ENCODE measurements around the gene DYNLL1. TPM values are rescaled to one million over a fixed set of nuclear protein-coding genes. Genes with fewer than 3 reads are reported as not detected.

The DYNLL1 gene
- total and polyA plus RNA-seq, 2 of the 13 experiments (the other 11 are each of a cell fraction or from before 2014, with no cell fraction given) = 271 to 294 TPM

- TF ChIP-seq MBNL3 (CRISPR knock-in tag; conservative IDR thresholded peaks at IDR 0.05) (no peak), ZNF609 (CRISPR knock-in tag; IDR thresholded peaks at IDR 0.05; ENCODE audit: borderline replicate concordance) (no peak), SPEN (CRISPR knock-in tag; IDR thresholded peaks at IDR 0.05; ENCODE audit: low read depth) (no peak), TRIM24 (CRISPR knock-in tag; IDR thresholded peaks at IDR 0.05) (no peak)
- TF ChIP-seq, protein P1, sequence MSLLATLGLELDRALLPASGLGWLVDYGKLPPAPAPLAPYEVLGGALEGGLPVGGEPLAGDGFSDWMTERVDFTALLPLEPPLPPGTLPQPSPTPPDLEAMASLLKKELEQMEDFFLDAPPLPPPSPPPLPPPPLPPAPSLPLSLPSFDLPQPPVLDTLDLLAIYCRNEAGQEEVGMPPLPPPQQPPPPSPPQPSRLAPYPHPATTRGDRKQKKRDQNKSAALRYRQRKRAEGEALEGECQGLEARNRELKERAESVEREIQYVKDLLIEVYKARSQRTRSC (CRISPR knock-in tag; IDR thresholded peaks at IDR 0.05; ENCODE audit: low read depth) = no peak
- intact Hi-C loops (cut with micrococcal nuclease; ENCODE audit: unreplicated experiment) = no loop called here
- Histone ChIP-seq H2AFZ (ENCODE audit: low read length) (no peak overlapping the region), H4K20me1 (ENCODE audit: insufficient read depth, low read length) (peaks cover 72% of the 10 kb centered on the region), H3K27me3 (ENCODE audit: control insufficient read depth in 1 of 2, insufficient read depth in 2 of 2, low read length in 2 of 2) (no peaks in the 10 kb centered on the region), H3K79me2 (ENCODE audit: insufficient read depth, low read length) (peaks cover 71% of the 10 kb centered on the region), H3K27ac (ENCODE audit: extremely low read length, insufficient read depth, low read length) (no peak overlapping the region), H3K4me1 (ENCODE audit: insufficient read depth, low read length) (peaks cover 82% of the 10 kb centered on the region), H3K4me2 (ENCODE audit: low read depth, low read length) (no peak overlapping the region), H3K4me3 (replicated peaks in 1 of 3; ENCODE audit: insufficient read depth in 1 of 3, low read depth in 2 of 3, low read length in 3 of 3) (no peak overlapping the region), H3K36me3 (replicated peaks in 1 of 2; ENCODE audit: control insufficient read depth in 1 of 2, insufficient read depth in 2 of 2, low read length in 2 of 2) (peaks cover 12 to 49% of the 10 kb centered on the region in 2 experiments), H3K9me3 (ENCODE audit: low read length) (no peaks in the 10 kb centered on the region), H3K9ac (ENCODE audit: insufficient read depth, low read depth, low read length) (no peak overlapping the region)
- BruUV-seq (replicated peaks) = no TSS peak
- ATAC-seq (no peak), DNase-seq (ENCODE audit: low spot score) (no peak), FAIRE-seq (no peak)
- 98% methylated on average over 3 of the region's 3 CpGs for WGBS (ENCODE audit: low lambda C conversion rate)
- POLR2A ChIA-PET = no interaction called here
- in situ Hi-C loops (cut with HindIII; ENCODE audit: extremely low pct_ligation_motif_present, low pct_unique_long_range_greater_than_20kb) = no loop called here
- CTCF ChIA-PET (ENCODE audit: low intra/inter-chr PET ratio, low total read pairs) = no interaction called here
Observed at GRCh38 chr12:120544691-120545090, 48.8 kb downstream of the DYNLL1 start.
